Smooth muscle cell (in vitro differentiated cells): Measurements from ENCODE around the gene ELAVL3. TPM values are rescaled to one million over a fixed set of nuclear protein-coding genes. Genes with fewer than 3 reads are reported as not detected.

ENCODE experiments used
- DNase-seq: peaks from one replicate; lab custom pipeline; 2025; ENCODE audit not compliant: unreplicated experiment; lab: John Stamatoyannopoulos, UW
- H2AFZ ChIP-seq: fragments of 200-600 bp; sonication (generic); 2 replicates; pipeline ENCODE4 v1.6.0; 2016; ENCODE audit warnings: antibody characterized with exemption, low read depth, mild to moderate bottlenecking
- H3F3A ChIP-seq: fragments of 200-600 bp; sonication (generic); 2 replicates; pipeline ENCODE4 v1.6.0; 2017; ENCODE audit warnings: antibody characterized with exemption, low read depth
- H3K27ac ChIP-seq: fragments of 200-600 bp; sonication (generic); 2 replicates; pipeline ENCODE4 v1.5.1; 2016; ENCODE audit warnings: low read depth, mild to moderate bottlenecking
- H3K27me3 ChIP-seq: fragments of 200-600 bp; sonication (generic); 2 replicates; pipeline ENCODE4 v1.6.1; 2016; ENCODE audit warnings: low read depth, mild to moderate bottlenecking
- H3K36me3 ChIP-seq: fragments of 200-600 bp; sonication (generic); 2 replicates; pipeline ENCODE4 v1.5.1; 2016; ENCODE audit warnings: low read depth
- H3K4me1 ChIP-seq: fragments of 200-600 bp; sonication (generic); 2 replicates; pipeline ENCODE4 v1.5.1; 2016; ENCODE audit warnings: low read depth
- H3K4me2 ChIP-seq: fragments of 200-600 bp; sonication (generic); 2 replicates; pipeline ENCODE4 v1.6.0; 2016; ENCODE audit warnings: mild to moderate bottlenecking
- H3K4me3 ChIP-seq: fragments of 200-600 bp; sonication (generic); 2 replicates; pipeline ENCODE4 v1.5.1; 2016; ENCODE audit warnings: mild to moderate bottlenecking
- H3K79me2 ChIP-seq: fragments of 200-600 bp; sonication (generic); 2 replicates; pipeline ENCODE4 v1.6.0; 2016; ENCODE audit warnings: low read depth, mild to moderate bottlenecking
- H3K9ac ChIP-seq: fragments of 200-600 bp; sonication (generic); 2 replicates; pipeline ENCODE4 v1.6.0; 2016; ENCODE audit warnings: low read depth
- H3K9me3 ChIP-seq: fragments of 200-600 bp; sonication (generic); replicated peaks from 2 replicates; pipeline ENCODE4 v1.5.1; 2016; ENCODE audit warnings: low read depth
- H4K20me1 ChIP-seq: fragments of 200-600 bp; sonication (generic); 2 replicates; pipeline ENCODE4 v1.6.0; 2016; ENCODE audit warnings: low read depth
- CTCF ChIP-seq: fragments of 200-600 bp; sonication (generic); IDR thresholded peaks from 2 replicates; pipeline ENCODE4 v1.5.1; 2017; ENCODE audit warnings: borderline replicate concordance, mild to moderate bottlenecking, antibody characterized with exemption; ENCODE audit not compliant: insufficient read depth, poor library complexity, severe bottlenecking
- WGBS: methylation state at CpG from one replicate; pipeline ENCODE4 v1.1.7; 2016; ENCODE audit warnings: low lambda C conversion rate; 5-methylcytosine and 5-hydroxymethylcytosine counted together
- polyA plus RNA-seq: library from polyadenylated mRNA; unstranded; fragments of >200 nt; fragmentation: Nextera tagmentation; extraction: Ambion mirVana; gene quantifications from 2 replicates; pipeline ENCODE4 v1.2.1, GENCODE V29; 2016
- total RNA-seq: library from RNA; depleted of rRNA; stranded (reverse); fragments of >200 nt; gene quantifications from 2 replicates; pipeline ENCODE4 v1.2.3, GENCODE V29; 2014

Gene ELAVL3
- total and polyA plus RNA-seq, 2 experiments from 2014 or later, result not detected

GRCh38 chr19:11499220-11499726 lies 18.4 kb upstream of the ELAVL3 start:
- Histone ChIP-seq H3K4me3 (no peak overlapping the region), H3K36me3 (no peaks in the 10 kb centered on the region), H3F3A (no peaks in the 10 kb centered on the region), H3K27me3 (no peaks in the 10 kb centered on the region), H3K79me2 (no peaks in the 10 kb centered on the region), H3K9me3 (no peaks in the 10 kb centered on the region), H3K4me2 (no peak overlapping the region), H4K20me1 (no peaks in the 10 kb centered on the region), H2AFZ (no peak overlapping the region), H3K9ac (no peak overlapping the region), H3K4me1 (no peaks in the 10 kb centered on the region), H3K27ac (no peak overlapping the region)
- DNase-seq, result no peak
- 95% methylated on average over 6 of the region's 6 CpGs for WGBS
- TF ChIP-seq CTCF, result no peak

- no peaks in the 10 kb centered on the region for H4K20me1 ChIP-seq
- H3K4me3 ChIP-seq, result no peak overlapping the region
- no peak overlapping the region for H3K9ac ChIP-seq
- H2AFZ ChIP-seq, result no peak overlapping the region
- no peak overlapping the region for H3K4me2 ChIP-seq
- no peaks in the 10 kb centered on the region for H3K79me2 ChIP-seq
- H3K4me1 ChIP-seq, result no peaks in the 10 kb centered on the region
- DNase-seq, result peak; percentile 11
- peak; percentile 73 for TF ChIP-seq CTCF
- H3K27ac ChIP-seq, result no peak overlapping the region
- H3K9me3 ChIP-seq, result no peaks in the 10 kb centered on the region
- no peaks in the 10 kb centered on the region for H3K27me3 ChIP-seq
- H3F3A ChIP-seq, result no peaks in the 10 kb centered on the region
- WGBS, result 62% methylated on average over 15 of the region's 17 CpGs
- no peaks in the 10 kb centered on the region for H3K36me3 ChIP-seq
These were observed 15.7 kb upstream of the ELAVL3 start for GRCh38 chr19:11496391-11497163.

GRCh38 chr19:11495885-11496284 lies 15.0 kb upstream of the ELAVL3 start:
- no peaks in the 10 kb centered on the region for H3K9me3 ChIP-seq
- H3K4me1 ChIP-seq, result no peaks in the 10 kb centered on the region
- H3K9ac ChIP-seq, result no peak overlapping the region
- H3K36me3 ChIP-seq, result no peaks in the 10 kb centered on the region
- no peak overlapping the region for H3K27ac ChIP-seq
- H3K27me3 ChIP-seq, result no peaks in the 10 kb centered on the region
- no peaks in the 10 kb centered on the region for H3F3A ChIP-seq
- TF ChIP-seq CTCF, result no peak
- no peak overlapping the region for H2AFZ ChIP-seq
- no peak overlapping the region for H3K4me3 ChIP-seq
- H3K79me2 ChIP-seq, result no peaks in the 10 kb centered on the region
- H3K4me2 ChIP-seq, result no peak overlapping the region
- H4K20me1 ChIP-seq, result no peaks in the 10 kb centered on the region
- no peak for DNase-seq
- 96% methylated on average over 22 of the region's 22 CpGs for WGBS

- Histone ChIP-seq H3K4me3 (no peak overlapping the region), H4K20me1 (no peaks in the 10 kb centered on the region), H3K79me2 (no peaks in the 10 kb centered on the region), H3K27ac (no peak overlapping the region), H3K4me2 (no peak overlapping the region), H3K4me1 (no peaks in the 10 kb centered on the region), H3K36me3 (no peaks in the 10 kb centered on the region), H3K9ac (no peak overlapping the region), H2AFZ (no peak overlapping the region), H3F3A (no peaks in the 10 kb centered on the region), H3K27me3 (no peaks in the 10 kb centered on the region), H3K9me3 (no peaks in the 10 kb centered on the region)
- no peak for DNase-seq
- 95% methylated on average over 9 of the region's 10 CpGs for WGBS
- no peak for TF ChIP-seq CTCF
These were observed 14.6 kb upstream of the ELAVL3 start for GRCh38 chr19:11495481-11495880.
